Stomach (tissue), 9 donors: ENCODE data around the gene KLHL28. TPM values are rescaled to one million over a fixed set of nuclear protein-coding genes. Genes with fewer than 3 reads are reported as not detected.

Experiments used
- DNase-seq, 2 donors: peaks; one replicate each; pipeline versions ENCODE4 v3.0.0 to v3.0.0-alpha.2; 2013 to 2019
- H3K27ac ChIP-seq, 5 donors: fragments of 200-600 bp in 4 of 5; sonication (generic) in 4 of 5; one replicate each; pipeline ENCODE4 v1.5.1; 2013 to 2019; ENCODE audit warnings: mild to moderate bottlenecking in 1 of 5, moderate library complexity in 1 of 5
- H3K27me3 ChIP-seq, 3 donors: fragments of 200-600 bp; sonication (generic); one replicate each; pipeline ENCODE4 v1.5.1; 2017 to 2019; ENCODE audit warnings: mixed run types in 1 of 3
- H3K36me3 ChIP-seq, 4 donors: fragments of 200-600 bp; sonication (generic); 1 replicate in 3 of 4; 2 replicates in 1 of 4; pipeline ENCODE4 v1.5.1; 2016 to 2019
- H3K4me1 ChIP-seq, 4 donors: fragments of 200-600 bp; sonication (generic); one replicate each; pipeline ENCODE4 v1.5.1; 2016 to 2019
- H3K4me3 ChIP-seq, 4 donors: fragments of 200-600 bp; sonication (generic) in 3 of 4; one replicate each; pipeline ENCODE4 v1.5.1; 2016 to 2019; ENCODE audit warnings: mild to moderate bottlenecking in 1 of 4
- H3K9me3 ChIP-seq, 4 donors: fragments of 200-600 bp; sonication (generic); one replicate each; pipeline ENCODE4 v1.5.1; 2016 to 2019
- CTCF ChIP-seq, 7 experiments: fragments of 450-650 bp in 4 of 7; fragments of 200-600 bp in 3 of 7; sonication (generic) in 3 of 7; IDR thresholded peaks; one replicate each; pipeline ENCODE4 v1.5.1; 2016 to 2019; ENCODE audit warnings: antibody characterized with exemption in 7 of 7, control low read depth in 2 of 7, mild to moderate bottlenecking in 1 of 7
- EP300 ChIP-seq: sonication (generic); formaldehyde crosslinking; IDR thresholded peaks from one replicate; pipeline ENCODE4 v1.6.1; 2017; ENCODE audit warnings: antibody characterized with exemption
- POLR2A ChIP-seq, 4 donors: fragments of 450-650 bp; IDR thresholded peaks; one replicate each; pipeline ENCODE4 v1.6.1; 2016; ENCODE audit warnings: antibody characterized with exemption in 4 of 4, control low read depth in 2 of 4, mild to moderate bottlenecking in 1 of 4, moderate library complexity in 1 of 4
- POLR2AphosphoS5 ChIP-seq, 3 donors: sonication (generic); formaldehyde crosslinking; IDR thresholded peaks; one replicate each; pipeline ENCODE4 v1.6.1; 2016; ENCODE audit warnings: antibody characterized with exemption in 3 of 3
- WGBS, 5 donors: extraction: QIAGEN DNeasy Blood & Tissue Kit in 3 of 5; methylation state at CpG; one replicate each; pipeline versions ENCODE4 v1.1.5 to v1.1.7; 2013 to 2018; 5-methylcytosine and 5-hydroxymethylcytosine counted together
- intact Hi-C: fragments of 100-400 bp; cut with DNase I; formaldehyde crosslinking; loops from one replicate; pipeline ENCODE4 v1.15.1; 2023; ENCODE audit warnings: low total_unique reads
- polyA plus RNA-seq, 3 donors: library from polyadenylated mRNA; stranded (reverse); fragments of 200-250 nt; gene quantifications; one replicate each; pipeline ENCODE4 v1.2.3, GENCODE V29; 2013
- total RNA-seq, 5 donors: library from RNA; depleted of rRNA; stranded (reverse); fragments of >200 nt; gene quantifications; one replicate each; pipeline versions ENCODE4 v1.1.0 to v1.2.3, GENCODE V29; 2014 to 2016
- donor health status: healthy with polysubstance abuse.
- donor health status: Bipolar disorder and iron deficiency.
- donor health status: healthy.

Gene KLHL28
- total and polyA plus RNA-seq, 8 donors, result 1.5 to 20.6 (median 7.0) TPM

GRCh38 chr14:44945264-44945663, 16.5 kb downstream of the KLHL28 start:
- TF ChIP-seq POLR2AphosphoS5 (IDR thresholded peaks at IDR 0.05) (no peak), CTCF (IDR thresholded peaks at IDR 0.05) (no peak), EP300 (no peak), POLR2A (IDR thresholded peaks at IDR 0.05) (no peak)
- 73 to 88% (median 81%) methylated on average over 4 of the region's 4 CpGs for WGBS, 5 donors
- intact Hi-C loops, result no loop called here
- peaks cover 0 to 4% (median under 1%) of the 10 kb centered on the region in 4 donors for H3K4me1 ChIP-seq
- no peaks in the 10 kb centered on the region for H3K27me3 ChIP-seq
- H3K27ac ChIP-seq, result no peak overlapping the region
- peaks cover 13 to 45% (median 35%) of the 10 kb centered on the region in 4 donors for H3K36me3 ChIP-seq
- no peak overlapping the region for H3K4me3 ChIP-seq
- DNase-seq, result no peak
- H3K9me3 ChIP-seq, result no peaks in the 10 kb centered on the region

GRCh38 chr14:44944107-44944506, 17.6 kb downstream of the KLHL28 start:
- Histone ChIP-seq H3K27me3 (no peaks in the 10 kb centered on the region), H3K9me3 (no peaks in the 10 kb centered on the region), H3K4me1 (no peaks in the 10 kb centered on the region), H3K36me3 (peaks cover 13 to 57% (median 42%) of the 10 kb centered on the region in 4 donors), H3K4me3 (no peak overlapping the region), H3K27ac (no peak overlapping the region)
- intact Hi-C loops, result no loop called here
- DNase-seq, result no peak
- TF ChIP-seq POLR2A (IDR thresholded peaks at IDR 0.05), result no peak
- TF ChIP-seq EP300, result no peak
- TF ChIP-seq POLR2AphosphoS5 (IDR thresholded peaks at IDR 0.05), result no peak
- no peak for TF ChIP-seq CTCF (IDR thresholded peaks at IDR 0.05)

GRCh38 chr14:44942436-44942835, 19.3 kb downstream of the KLHL28 start:
- H3K36me3 ChIP-seq, result peaks cover 14 to 70% (median 58%) of the 10 kb centered on the region in 4 donors
- intact Hi-C loops, result no loop called here

GRCh38 chr14:44941591-44941990, 20.2 kb downstream of the KLHL28 start:
- Histone ChIP-seq H3K4me3 (no peak overlapping the region), H3K27me3 (no peaks in the 10 kb centered on the region), H3K9me3 (no peaks in the 10 kb centered on the region), H3K27ac (no peak overlapping the region), H3K36me3 (peaks cover 17 to 78% (median 65%) of the 10 kb centered on the region in 4 donors), H3K4me1 (no peaks in the 10 kb centered on the region)
- DNase-seq, result no peak
- 90 to 100% (median 96%) methylated on average over 1 to 2 of the region's 2 CpGs for whole genome bisulfite sequencing, 5 donors
- TF ChIP-seq POLR2AphosphoS5 (IDR thresholded peaks at IDR 0.05), result no peak
- TF ChIP-seq CTCF (IDR thresholded peaks at IDR 0.05), result no peak
- TF ChIP-seq EP300, result no peak
- TF ChIP-seq POLR2A (IDR thresholded peaks at IDR 0.05), result no peak
- intact Hi-C loops, result no loop called here

More at GRCh38 chr14:44942436-44942835, 19.3 kb downstream of the KLHL28 start:
- Histone ChIP-seq H3K9me3 (no peaks in the 10 kb centered on the region), H3K4me1 (no peaks in the 10 kb centered on the region), H3K27ac (no peak overlapping the region), H3K27me3 (no peaks in the 10 kb centered on the region), H3K4me3 (no peak overlapping the region)
- TF ChIP-seq EP300, result no peak
- no peak for TF ChIP-seq POLR2AphosphoS5 (IDR thresholded peaks at IDR 0.05)
- TF ChIP-seq POLR2A (IDR thresholded peaks at IDR 0.05), result no peak
- TF ChIP-seq CTCF (IDR thresholded peaks at IDR 0.05), result no peak
- WGBS, 5 donors, result 93 to 100% (median 97%) methylated on average over 1 of the region's 1 CpG
- DNase-seq, result no peak
